GM12892 (cell line): ENCODE measurements around the gene CTNNA3.
"Not testable (repeated sequence)": the region's sequence is repeated elsewhere in the genome, so short reads cannot be mapped to it uniquely, and the experiment has no call there.

ENCODE experiments used
- POLR2A ChIP-seq: IDR thresholded peaks from 2 replicates; pipeline ENCODE4 v1.6.1; 2011; ENCODE audit warnings: low read depth, low read length, control low read depth
- POLR2AphosphoS5 ChIP-seq: IDR thresholded peaks from 2 replicates; pipeline ENCODE4 v1.6.1; 2011; ENCODE audit warnings: low read depth, low read length, control low read depth

DNA sequence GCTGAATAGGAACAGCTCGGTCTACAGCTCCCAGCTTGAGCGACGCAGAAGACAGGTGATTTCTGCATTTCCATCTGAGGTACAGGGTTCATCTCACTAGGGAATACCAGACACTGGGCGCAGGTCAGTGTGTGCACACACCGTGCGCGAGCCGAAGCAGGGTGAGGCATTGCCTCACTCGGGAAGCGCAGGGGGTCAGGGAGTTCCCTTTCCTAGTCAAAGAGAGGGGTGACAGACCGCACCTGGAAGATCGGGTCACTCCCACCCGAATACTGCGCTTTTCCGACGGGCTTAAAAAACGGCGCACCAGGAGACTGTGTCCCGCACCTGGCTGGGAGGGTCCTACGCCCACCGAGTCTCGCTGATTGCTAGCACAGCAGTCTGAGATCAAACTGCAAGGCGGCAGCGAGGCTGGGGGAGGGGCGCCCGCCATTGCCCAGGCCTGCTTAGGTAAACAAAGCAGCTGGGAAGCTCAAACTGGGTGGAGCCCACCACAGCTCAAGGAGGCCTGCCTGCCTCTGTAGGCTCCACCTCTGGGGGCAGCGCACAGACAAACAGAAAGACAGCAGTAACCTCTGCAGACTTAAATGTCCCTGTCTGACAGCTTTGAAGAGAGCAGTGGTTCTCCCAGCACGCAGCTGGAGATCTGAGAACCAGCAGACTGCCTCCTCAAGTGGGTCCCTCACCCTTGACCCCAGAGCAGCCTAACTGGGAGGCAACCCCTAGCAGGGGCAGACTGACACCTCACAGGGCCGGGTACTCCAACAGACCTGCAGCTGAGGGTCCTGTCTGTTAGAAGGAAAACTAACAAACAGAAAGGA lies 465.1 kb downstream of the CTNNA3 start:
- not testable (repeated sequence) for TF ChIP-seq POLR2AphosphoS5, POLR2A
